ENCODE data around the gene DLEC1.
"Not testable (repeated sequence)": the region's sequence is repeated elsewhere in the genome, so short reads cannot be mapped to it uniquely, and the experiment has no call there.

The DLEC1 gene

GRCh38 chr3:38031022-38031994 lies 7.7 kb upstream of the DLEC1 start:
- no peak for TF ChIP-seq CTCF (IDR thresholded peaks at IDR 0.05; ENCODE audit: control insufficient read depth, insufficient read depth, low read depth, low read length, missing control alignments)
- no peak overlapping the region for H3K4me3 ChIP-seq (ENCODE audit: control insufficient read depth, low read depth, low read length)
- no peak for DNase-seq (ENCODE audit: low read depth)

- DNase-seq (ENCODE audit: low read depth), result no peak
- no peak for TF ChIP-seq CTCF (IDR thresholded peaks at IDR 0.05; ENCODE audit: control insufficient read depth, insufficient read depth, low read depth, low read length, missing control alignments)
- H3K4me3 ChIP-seq (ENCODE audit: control insufficient read depth, low read depth, low read length), result no peak overlapping the region
Measured at GRCh38 chr3:38032328-38032865, 6.6 kb upstream of the DLEC1 start.

- not testable (repeated sequence) for H3K4me3 ChIP-seq (ENCODE audit: control insufficient read depth, low read depth, low read length); DNase-seq (ENCODE audit: low read depth)
Measured at GRCh38 chr3:38033586-38033985, 5.4 kb upstream of the DLEC1 start.

- not testable (repeated sequence) for H3K4me3 ChIP-seq (ENCODE audit: control insufficient read depth, low read depth, low read length); DNase-seq (ENCODE audit: low read depth)
Measured at GRCh38 chr3:38034335-38034734, 4.7 kb upstream of the DLEC1 start.

GRCh38 chr3:38036286-38036685 lies 2.7 kb upstream of the DLEC1 start:
- no peak for DNase-seq (ENCODE audit: low read depth)
- H3K4me3 ChIP-seq (ENCODE audit: control insufficient read depth, low read depth, low read length), result no peak overlapping the region
- TF ChIP-seq CTCF (IDR thresholded peaks at IDR 0.05; ENCODE audit: control insufficient read depth, insufficient read depth, low read depth, low read length, missing control alignments), result no peak

GRCh38 chr3:38036906-38037305 lies 2.1 kb upstream of the DLEC1 start:
- TF ChIP-seq CTCF (IDR thresholded peaks at IDR 0.05; ENCODE audit: control insufficient read depth, insufficient read depth, low read depth, low read length, missing control alignments), result no peak
- DNase-seq (ENCODE audit: low read depth), result no peak
- no peak overlapping the region for H3K4me3 ChIP-seq (ENCODE audit: control insufficient read depth, low read depth, low read length)

- no peak overlapping the region for H3K4me3 ChIP-seq (ENCODE audit: control insufficient read depth, low read depth, low read length)
- no peak for TF ChIP-seq CTCF (IDR thresholded peaks at IDR 0.05; ENCODE audit: control insufficient read depth, insufficient read depth, low read depth, low read length, missing control alignments)
- DNase-seq (ENCODE audit: low read depth), result no peak
Measured at GRCh38 chr3:38038447-38038911, 529 bp upstream of the DLEC1 start.

Measured in AG09309 (cell line).